Spleen (tissue), 11 donors: Measurements from ENCODE around the gene RNF187. TPM values are rescaled to one million over a fixed set of nuclear protein-coding genes. Genes with fewer than 3 reads are reported as not detected.
A peak's percentile ranks its signal among the peaks of the same experiment; 100 is the strongest.

Experiments
- DNase-seq: peaks from one replicate; pipeline ENCODE4 v3.0.0-alpha.2; 2020
- H3K27ac ChIP-seq, 8 donors: fragments of 200-600 bp; sonication (generic) in 7 of 8; 1 replicate in 4 of 8; 2 replicates in 4 of 8; pipeline versions ENCODE4 v1.5.0 to v1.8.0; 2016 to 2021; ENCODE audit warnings: inconsistent platforms in 4 of 8, mild to moderate bottlenecking in 4 of 8, moderate library complexity in 1 of 8
- H3K27me3 ChIP-seq, 7 donors: fragments of 200-600 bp; sonication (generic) in 6 of 7; replicated peaks in 1 of 7; 1 replicate in 4 of 7; 2 replicates in 3 of 7; pipeline versions ENCODE4 v1.5.0 to v1.8.0; 2016 to 2021; ENCODE audit warnings: inconsistent platforms in 3 of 7, mild to moderate bottlenecking in 1 of 7
- H3K36me3 ChIP-seq, 6 donors: fragments of 200-600 bp; sonication (generic) in 5 of 6; 1 replicate in 4 of 6; 2 replicates in 2 of 6; pipeline versions ENCODE4 v1.5.0 to v1.8.0; 2016 to 2021; ENCODE audit warnings: inconsistent platforms in 2 of 6
- H3K4me1 ChIP-seq, 6 donors: fragments of 200-600 bp; sonication (generic) in 5 of 6; 1 replicate in 3 of 6; 2 replicates in 3 of 6; pipeline versions ENCODE4 v1.5.0 to v1.8.0; 2016 to 2021; ENCODE audit warnings: inconsistent platforms in 3 of 6
- H3K4me3 ChIP-seq, 8 donors: fragments of 200-600 bp; sonication (generic) in 7 of 8; 1 replicate in 4 of 8; 2 replicates in 4 of 8; pipeline versions ENCODE4 v1.5.0 to v1.8.0; 2016 to 2021; ENCODE audit warnings: inconsistent platforms in 4 of 8, mild to moderate bottlenecking in 4 of 8, moderate library complexity in 2 of 8
- H3K9me3 ChIP-seq, 8 donors: fragments of 200-600 bp; sonication (generic) in 7 of 8; 1 replicate in 4 of 8; 2 replicates in 4 of 8; pipeline versions ENCODE4 v1.5.0 to v1.8.0; 2016 to 2021; ENCODE audit warnings: inconsistent platforms in 4 of 8
- CTCF ChIP-seq, 11 experiments: fragments of 200-600 bp in 7 of 11; fragments of 450-650 bp in 4 of 11; sonication (generic) in 4 of 11; IDR thresholded peaks in 8 of 11; conservative IDR thresholded peaks in 3 of 11; 1 replicate in 7 of 11; 2 replicates in 4 of 11; pipeline versions ENCODE4 v1.4.0 to v1.8.0; 2016 to 2021; ENCODE audit warnings: antibody characterized with exemption in 11 of 11, inconsistent platforms in 4 of 11, mild to moderate bottlenecking in 1 of 11
- POLR2A ChIP-seq, 3 donors: fragments of 450-650 bp; IDR thresholded peaks; one replicate each; pipeline ENCODE4 v1.5.1; 2017; ENCODE audit warnings: antibody characterized with exemption in 3 of 3, mild to moderate bottlenecking in 1 of 3
- POLR2AphosphoS5 ChIP-seq, 3 donors: sonication (generic); formaldehyde crosslinking; IDR thresholded peaks; one replicate each; pipeline ENCODE4 v1.5.1; 2017; ENCODE audit warnings: antibody characterized with exemption in 3 of 3
- WGBS, 5 donors: extraction: QIAGEN DNeasy Blood & Tissue Kit in 3 of 5; methylation state at CpG; one replicate each; pipeline versions ENCODE4 v1.1.5 to v1.1.7; 2013 to 2018; 5-methylcytosine and 5-hydroxymethylcytosine counted together
- intact Hi-C: fragments of 100-400 bp; cut with DNase I; formaldehyde crosslinking; loops from one replicate; pipeline ENCODE4 v1.15.0; 2023; ENCODE audit warnings: low total_unique reads
- polyA plus RNA-seq, 3 donors: library from polyadenylated mRNA; stranded (reverse); fragments of 200-250 nt; gene quantifications; one replicate each; pipeline ENCODE4 v1.2.1, GENCODE V29; 2013
- total RNA-seq, 7 donors: library from RNA; depleted of rRNA in 3 of 7; stranded (reverse); fragments of >200 nt in 3 of 7; fragmentation: NEBNext Ultra II Directional in 4 of 7; extraction: Animal tissue kit (Norgen Biotek cat#: 25700) in 4 of 7; gene quantifications; one replicate each; pipeline versions ENCODE4 v1.1.0 to v1.2.1, GENCODE V29; 2016 to 2021
- donor health status: healthy with polysubstance abuse.
- donor health status: DM: no; HTN: no; CAD: no; lungs with moderate emphysema.
- donor health status: DM: no; HTN: no; CAD: no.
- donor health status: Bipolar disorder and iron deficiency.
- donor health status: healthy.
- donor health status: DM: no; HTN: no; CAD: no.
- donor health status: DM: yes; HTN: yes; CAD: no.

The RNF187 gene
- total and polyA plus RNA-seq, 10 donors = 21.4 to 118 (median 60.4) TPM

- Histone ChIP-seq H3K4me3 (no peak overlapping the region), H3K4me1 (peaks cover 7 to 18% (median 14%) of the 10 kb centered on the region in 6 donors), H3K27ac (peak overlapping the region in 7 of 8 donors; percentile 55 to 86 (median 73)), H3K9me3 (no peaks in the 10 kb centered on the region), H3K36me3 (no peaks in the 10 kb centered on the region), H3K27me3 (no peaks in the 10 kb centered on the region)
- no peak for TF ChIP-seq CTCF (IDR thresholded peaks at IDR 0.05 in 8 of 11, conservative IDR thresholded peaks at IDR 0.05 in 3 of 11)
- TF ChIP-seq POLR2A (IDR thresholded peaks at IDR 0.05) = no peak
- no peak for TF ChIP-seq POLR2AphosphoS5 (IDR thresholded peaks at IDR 0.05)
- 27 to 32% (median 28%) methylated on average over 9 to 10 of the region's 10 CpGs for WGBS, 5 donors
- intact Hi-C loops = no loop called here
- DNase-seq = no peak
Measured at GRCh38 chr1:228478912-228479711, 8.1 kb upstream of the RNF187 start.

- H3K27me3 ChIP-seq = no peaks in the 10 kb centered on the region
- DNase-seq = no peak
- H3K4me3 ChIP-seq = no peak overlapping the region
- H3K9me3 ChIP-seq = no peaks in the 10 kb centered on the region
- H3K27ac ChIP-seq = no peak overlapping the region
- H3K36me3 ChIP-seq = no peaks in the 10 kb centered on the region
- WGBS, 5 donors = 93 to 100% (median 96%) methylated on average over 1 of the region's 1 CpG
- intact Hi-C loops = loop anchor here (10.0 kb wide), 1 partner anchor 699 kb away; no protein-coding TSS in a partner anchor
- TF ChIP-seq CTCF (IDR thresholded peaks at IDR 0.05 in 8 of 11, conservative IDR thresholded peaks at IDR 0.05 in 3 of 11) (no peak), POLR2AphosphoS5 (IDR thresholded peaks at IDR 0.05) (no peak), POLR2A (IDR thresholded peaks at IDR 0.05) (no peak)
- H3K4me1 ChIP-seq = peaks cover 21 to 38% (median 33%) of the 10 kb centered on the region in 6 donors
Measured at GRCh38 chr1:228483789-228484188, 3.4 kb upstream of the RNF187 start.

GRCh38 chr1:228486596-228487335 is 416 bp upstream of the RNF187 start:
- peak; percentile 96 for DNase-seq
- WGBS, 5 donors = 0 to 1% (median 0%) methylated on average over 53 to 60 of the region's 60 CpGs

More at GRCh38 chr1:228486596-228487335, 416 bp upstream of the RNF187 start:
- H3K36me3 ChIP-seq = peaks cover 0 to 27% (median 13%) of the 10 kb centered on the region in 6 donors
- TF ChIP-seq CTCF (IDR thresholded peaks at IDR 0.05 in 8 of 11, conservative IDR thresholded peaks at IDR 0.05 in 3 of 11) = peak in 2 of 11 experiments; percentile 12 to 20
- TF ChIP-seq POLR2AphosphoS5 (IDR thresholded peaks at IDR 0.05) = peak; percentile 90 to 91 (median 90)
- TF ChIP-seq POLR2A (IDR thresholded peaks at IDR 0.05) = peak; percentile 5 to 50 (median 29)
- H3K9me3 ChIP-seq = no peaks in the 10 kb centered on the region
- no peaks in the 10 kb centered on the region for H3K27me3 ChIP-seq
- H3K4me1 ChIP-seq = peaks cover 19 to 58% (median 53%) of the 10 kb centered on the region in 6 donors
- H3K27ac ChIP-seq = peak overlapping the region; percentile 95 to 100 (median 100)
- intact Hi-C loops = loop anchor here (10.0 kb wide), 1 partner anchor 702 kb away; no protein-coding TSS in a partner anchor
- peak overlapping the region; percentile 56 to 99 (median 90) for H3K4me3 ChIP-seq
